Osteocyte (in vitro differentiated cells): ENCODE results near the gene RAD51B. TPM values are rescaled to one million over a fixed set of nuclear protein-coding genes. Genes with fewer than 3 reads are reported as not detected.
A peak's percentile ranks its signal among the peaks of the same experiment; 100 is the strongest.

Source experiments
- DNase-seq: peaks from one replicate; pipeline ENCODE4 v3.0.0; 2021; ENCODE audit warnings: mixed read lengths; ENCODE audit not compliant: unreplicated experiment; ENCODE audit errors: extremely low spot score
- H3K27ac Mint-ChIP-seq: one replicate; pipeline ENCODE4 v1.8.0; 2021; ENCODE audit warnings: mild to moderate bottlenecking, mixed read lengths; ENCODE audit not compliant: unreplicated experiment
- H3K27me3 Mint-ChIP-seq: one replicate; pipeline ENCODE4 v1.8.0; 2021; ENCODE audit warnings: mixed read lengths; ENCODE audit not compliant: unreplicated experiment
- H3K36me3 Mint-ChIP-seq: one replicate; pipeline ENCODE4 v1.8.0; 2021; ENCODE audit warnings: mixed read lengths; ENCODE audit not compliant: unreplicated experiment
- H3K4me1 Mint-ChIP-seq: one replicate; pipeline ENCODE4 v1.8.0; 2021; ENCODE audit warnings: mixed read lengths; ENCODE audit not compliant: unreplicated experiment
- H3K4me3 Mint-ChIP-seq: one replicate; pipeline ENCODE4 v1.8.0; 2021; ENCODE audit warnings: mild to moderate bottlenecking, moderate library complexity, mixed read lengths; ENCODE audit not compliant: unreplicated experiment
- H3K9me3 Mint-ChIP-seq: one replicate; pipeline ENCODE4 v1.8.0; 2021; ENCODE audit warnings: mixed read lengths; ENCODE audit not compliant: unreplicated experiment
- CTCF ChIP-seq: fragments of 200-600 bp; sonication (generic); IDR thresholded peaks from 2 replicates; pipeline ENCODE4 v1.5.0; 2021; ENCODE audit warnings: antibody characterized with exemption, mild to moderate bottlenecking, moderate library complexity
- total RNA-seq: library from RNA; stranded (reverse); gene quantifications from 2 replicates; pipeline ENCODE4 v1.2.1, GENCODE V29; 2021

RAD51B gene
- total RNA-seq, 1 donor from 2014 or later, result 12.7 TPM

- Mint-ChIP-seq H3K4me1 (peaks cover 20% of the 10 kb centered on the region), H3K4me3 (no peak overlapping the region), H3K36me3 (no peaks in the 10 kb centered on the region), H3K27ac (no peak overlapping the region), H3K9me3 (peaks cover 7% of the 10 kb centered on the region), H3K27me3 (peaks cover 2% of the 10 kb centered on the region)
- TF ChIP-seq CTCF, result no peak
- DNase-seq, result peak; percentile 54
Measured at GRCh38 chr14:68625366-68626090, 805.9 kb downstream of the RAD51B start.

GRCh38 chr14:68626386-68626785, 806.8 kb downstream of the RAD51B start:
- Mint-ChIP-seq H3K27me3 (peaks cover 2% of the 10 kb centered on the region), H3K4me1 (peaks cover 20% of the 10 kb centered on the region), H3K36me3 (no peaks in the 10 kb centered on the region), H3K4me3 (no peak overlapping the region), H3K27ac (no peak overlapping the region), H3K9me3 (peaks cover under 1% of the 10 kb centered on the region)
- peak; percentile 38 for DNase-seq
- TF ChIP-seq CTCF, result no peak

- no peaks in the 10 kb centered on the region for H3K9me3 Mint-ChIP-seq
- no peak overlapping the region for H3K27ac Mint-ChIP-seq
- DNase-seq, result peak; percentile 56
- no peak for TF ChIP-seq CTCF
- no peak overlapping the region for H3K4me3 Mint-ChIP-seq
- H3K27me3 Mint-ChIP-seq, result peaks cover 2% of the 10 kb centered on the region
- no peaks in the 10 kb centered on the region for H3K36me3 Mint-ChIP-seq
- H3K4me1 Mint-ChIP-seq, result peaks cover 20% of the 10 kb centered on the region
Measured at GRCh38 chr14:68627050-68627867, 807.7 kb downstream of the RAD51B start.

- Mint-ChIP-seq H3K4me1 (peaks cover 22% of the 10 kb centered on the region), H3K27me3 (peaks cover 2% of the 10 kb centered on the region), H3K9me3 (no peaks in the 10 kb centered on the region), H3K4me3 (peak overlapping the region; percentile 40), H3K36me3 (no peaks in the 10 kb centered on the region), H3K27ac (no peak overlapping the region)
- no peak for TF ChIP-seq CTCF
- DNase-seq, result peak; percentile 85
Measured at GRCh38 chr14:68627868-68628604, 808.5 kb downstream of the RAD51B start.
